ENCODE measurements around the gene CBFA2T2.
"Not testable (repeated sequence)": the region's sequence is repeated elsewhere in the genome, so short reads cannot be mapped to it uniquely, and the experiment has no call there.

CBFA2T2 gene

GRCh38 chr20:33490023-33490933 is at the start of gene CBFA2T2:
CBFA2T2 (plus strand) TSS chr20:33490096; CDS start chr20:33490268, 172 bp downstream.
- Mint-ChIP-seq H3K9me3 (no peaks in the 10 kb centered on the region), H3K27ac (peak within 1 kb of the TSS; percentile 88), H3K36me3 (no peaks in the 10 kb centered on the region), H3K27me3 (no peaks in the 10 kb centered on the region), H3K4me3 (peak within 1 kb of the TSS; percentile 84), H3K4me1 (peaks cover 12% of the 10 kb centered on the region)
- DNase-seq: peak; percentile 76
- CTCF ChIA-PET: no interaction called here

- CTCF ChIA-PET: not testable (repeated sequence)
Observed at GRCh38 chr20:33440562-33440961, 49.3 kb upstream of the CBFA2T2 start.

GRCh38 chr20:33441142-33441955 is 48.5 kb upstream of the CBFA2T2 start:
- Mint-ChIP-seq H3K9me3 (no peaks in the 10 kb centered on the region), H3K27ac (no peak overlapping the region), H3K4me3 (no peak overlapping the region), H3K4me1 (peaks cover 26% of the 10 kb centered on the region), H3K27me3 (peaks cover 22% of the 10 kb centered on the region), H3K36me3 (no peaks in the 10 kb centered on the region)
- CTCF ChIA-PET: interaction anchor here (0.9 kb wide), 1 partner anchor 41 kb away, joined by 3 read pairs; no protein-coding TSS in a partner anchor
- no peak for DNase-seq

More at GRCh38 chr20:33440562-33440961, 49.3 kb upstream of the CBFA2T2 start:
- Mint-ChIP-seq H3K4me1 (peaks cover 20% of the 10 kb centered on the region), H3K27me3 (peaks cover 22% of the 10 kb centered on the region)
- not testable (repeated sequence) for H3K4me3 Mint-ChIP-seq, H3K27ac Mint-ChIP-seq, H3K36me3 Mint-ChIP-seq, DNase-seq, H3K9me3 Mint-ChIP-seq

GRCh38 chr20:33442136-33443005 is 47.5 kb upstream of the CBFA2T2 start:
- CTCF ChIA-PET: interaction anchor here (0.9 kb wide), 1 partner anchor 42 kb away, joined by 3 read pairs; no protein-coding TSS in a partner anchor
- H3K27me3 Mint-ChIP-seq: peaks cover 22% of the 10 kb centered on the region
- DNase-seq: peak; percentile 26
- H3K36me3 Mint-ChIP-seq: no peaks in the 10 kb centered on the region
- peak overlapping the region; percentile 52 for H3K27ac Mint-ChIP-seq
- H3K9me3 Mint-ChIP-seq: no peaks in the 10 kb centered on the region
- peaks cover 29% of the 10 kb centered on the region for H3K4me1 Mint-ChIP-seq
- H3K4me3 Mint-ChIP-seq: peak overlapping the region; percentile 73

- peak overlapping the region; percentile 52 for H3K27ac Mint-ChIP-seq
- H3K9me3 Mint-ChIP-seq: no peaks in the 10 kb centered on the region
- H3K4me1 Mint-ChIP-seq: peaks cover 29% of the 10 kb centered on the region
- CTCF ChIA-PET: no interaction called here
- peak; percentile 59 for DNase-seq
- peak overlapping the region; percentile 73 for H3K4me3 Mint-ChIP-seq
- H3K27me3 Mint-ChIP-seq: peaks cover 22% of the 10 kb centered on the region
- no peaks in the 10 kb centered on the region for H3K36me3 Mint-ChIP-seq
Observed at GRCh38 chr20:33443006-33443511, 46.8 kb upstream of the CBFA2T2 start.

- CTCF ChIA-PET: interaction anchor here (1.8 kb wide), 1 partner anchor 14 kb away, joined by 6 read pairs; no protein-coding TSS in a partner anchor
- H3K4me3 Mint-ChIP-seq: peak within 1 kb of the TSS; percentile 83
Observed at GRCh38 chr20:33443512-33444239, 46.2 kb upstream of the CBFA2T2 start, which contains the start of gene SNTA1. SNTA1 (minus strand) TSS chr20:33443763; CDS start chr20:33443620, 143 bp downstream.

GRCh38 chr20:33444797-33445560 is 44.9 kb upstream of the CBFA2T2 start:
- DNase-seq: peak; percentile 50
- CTCF ChIA-PET: interaction anchor here (1.0 to 1.8 kb wide), 4 partner anchors 12 to 222 kb away, joined by 3 to 6 read pairs (median 5); partner anchors contain the start of gene ACTL10
- peak overlapping the region; percentile 83 for H3K4me3 Mint-ChIP-seq
- H3K9me3 Mint-ChIP-seq: no peaks in the 10 kb centered on the region
- H3K4me1 Mint-ChIP-seq: peaks cover 29% of the 10 kb centered on the region
- peaks cover 22% of the 10 kb centered on the region for H3K27me3 Mint-ChIP-seq
- peak overlapping the region; percentile 92 for H3K27ac Mint-ChIP-seq
- no peaks in the 10 kb centered on the region for H3K36me3 Mint-ChIP-seq

More at GRCh38 chr20:33443512-33444239, 46.2 kb upstream of the CBFA2T2 start, which contains the start of gene SNTA1:
- H3K27me3 Mint-ChIP-seq: peaks cover 22% of the 10 kb centered on the region
- H3K4me1 Mint-ChIP-seq: peaks cover 29% of the 10 kb centered on the region
- H3K27ac Mint-ChIP-seq: peak within 1 kb of the TSS; percentile 92
- peak; percentile 95 for DNase-seq
- H3K36me3 Mint-ChIP-seq: no peaks in the 10 kb centered on the region
- H3K9me3 Mint-ChIP-seq: no peaks in the 10 kb centered on the region

GRCh38 chr20:33445881-33446625 is 43.8 kb upstream of the CBFA2T2 start:
- Mint-ChIP-seq H3K27ac (no peak overlapping the region), H3K36me3 (no peaks in the 10 kb centered on the region), H3K9me3 (no peaks in the 10 kb centered on the region), H3K27me3 (peaks cover 22% of the 10 kb centered on the region), H3K4me1 (peaks cover 29% of the 10 kb centered on the region), H3K4me3 (no peak overlapping the region)
- DNase-seq: no peak
- CTCF ChIA-PET: interaction anchor here (0.7 to 1.8 kb wide), 4 partner anchors 11 to 221 kb away, joined by 3 to 7 read pairs (median 5); partner anchors contain the start of genes ACTL10 and CDK5RAP1

- Mint-ChIP-seq H3K4me1 (peaks cover 9% of the 10 kb centered on the region), H3K27me3 (no peaks in the 10 kb centered on the region), H3K9me3 (no peaks in the 10 kb centered on the region), H3K36me3 (no peaks in the 10 kb centered on the region), H3K4me3 (no peak overlapping the region), H3K27ac (no peak overlapping the region)
- CTCF ChIA-PET: interaction anchor here (0.8 kb wide), 1 partner anchor 191 kb away, joined by 3 read pairs; no protein-coding TSS in a partner anchor
- DNase-seq: no peak
Observed at GRCh38 chr20:33450867-33451266, 39.0 kb upstream of the CBFA2T2 start.

- H3K27ac Mint-ChIP-seq, H3K36me3 Mint-ChIP-seq, H3K4me1 Mint-ChIP-seq, H3K9me3 Mint-ChIP-seq, H3K27me3 Mint-ChIP-seq, H3K4me3 Mint-ChIP-seq: not testable (repeated sequence)
- CTCF ChIA-PET: interaction anchor here (0.6 to 1.8 kb wide), 10 partner anchors 10 to 214 kb away, joined by 3 to 12 read pairs (median 4); no protein-coding TSS in a partner anchor
- peak; percentile 86 for DNase-seq
Observed at GRCh38 chr20:33456916-33457642, 32.8 kb upstream of the CBFA2T2 start.

- DNase-seq: no peak
- H3K27me3 Mint-ChIP-seq: peaks cover 14% of the 10 kb centered on the region
- CTCF ChIA-PET: no interaction called here
- no peak overlapping the region for H3K27ac Mint-ChIP-seq
- H3K9me3 Mint-ChIP-seq: no peaks in the 10 kb centered on the region
- no peaks in the 10 kb centered on the region for H3K36me3 Mint-ChIP-seq
- peaks cover 8% of the 10 kb centered on the region for H3K4me1 Mint-ChIP-seq
- H3K4me3 Mint-ChIP-seq: no peak overlapping the region
Observed at GRCh38 chr20:33459599-33459998, 30.3 kb upstream of the CBFA2T2 start.

Measured in activated naive CD4-positive, alpha-beta T cell treated with anti-CD3 and anti-CD28 coated beads, Interleukin-2, amount 10 ng/mL, durations not matched to agents 7 days and 5 days (primary cell).